Measurements from ENCODE around the gene ATP2A1.
"Not testable (repeated sequence)": the region's sequence is repeated elsewhere in the genome, so short reads cannot be mapped to it uniquely, and the experiment has no call there.

The ATP2A1 gene

GRCh38 chr16:28910086-28911031, 32.1 kb downstream of the ATP2A1 start:
- no peak for DNase-seq (ENCODE audit: low read depth)

GRCh38 chr16:28912558-28912957, 34.3 kb downstream of the ATP2A1 start:
- no peak for DNase-seq (ENCODE audit: low read depth)

GRCh38 chr16:28913946-28914724, 35.8 kb downstream of the ATP2A1 start:
- no peak for DNase-seq (ENCODE audit: low read depth)

- no peak for DNase-seq (ENCODE audit: low read depth)
Observed at GRCh38 chr16:28915181-28915580, 36.9 kb downstream of the ATP2A1 start.

GRCh38 chr16:28917095-28917494, 38.8 kb downstream of the ATP2A1 start:
- no peak for DNase-seq (ENCODE audit: low read depth)

DNA sequence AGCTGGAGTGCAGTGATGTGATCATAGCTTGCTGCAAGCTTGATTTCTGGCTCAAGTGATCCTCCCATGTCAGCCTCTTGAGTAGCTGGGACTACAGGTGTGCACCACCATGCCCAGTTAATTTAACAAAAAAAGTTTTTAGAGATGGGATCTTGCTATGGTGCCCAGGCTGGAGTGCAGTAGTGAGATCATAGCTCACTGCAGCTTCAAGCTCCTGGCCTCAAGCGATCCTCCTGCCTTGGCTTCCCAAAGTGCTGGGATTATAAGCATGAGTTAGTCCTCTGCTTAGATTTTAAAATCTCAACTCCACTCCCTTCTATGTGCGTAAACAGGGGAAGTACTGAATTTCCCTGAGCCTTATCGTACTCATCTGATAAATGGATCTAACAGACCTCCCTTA, 40.4 kb downstream of the ATP2A1 start:
- no peak for DNase-seq (ENCODE audit: low read depth)

DNA sequence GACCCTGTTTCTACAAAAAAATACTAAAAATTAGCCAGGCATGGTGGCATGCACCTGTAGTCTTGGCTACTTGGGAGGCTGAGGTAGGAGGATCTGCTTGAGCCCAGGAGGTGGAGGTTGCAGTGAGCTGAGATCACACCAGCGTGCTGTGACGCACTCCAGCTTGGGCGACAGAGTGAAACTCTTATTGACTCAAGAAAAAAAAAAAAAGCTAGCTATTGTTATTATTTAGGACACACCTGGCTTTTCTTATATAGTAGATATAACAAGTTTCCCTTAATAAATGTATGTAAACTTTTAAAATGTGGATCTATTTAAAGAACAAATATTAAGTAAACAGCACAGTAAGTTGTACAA, 44.9 kb downstream of the ATP2A1 start:
- no peak for DNase-seq (ENCODE audit: low read depth)

DNA sequence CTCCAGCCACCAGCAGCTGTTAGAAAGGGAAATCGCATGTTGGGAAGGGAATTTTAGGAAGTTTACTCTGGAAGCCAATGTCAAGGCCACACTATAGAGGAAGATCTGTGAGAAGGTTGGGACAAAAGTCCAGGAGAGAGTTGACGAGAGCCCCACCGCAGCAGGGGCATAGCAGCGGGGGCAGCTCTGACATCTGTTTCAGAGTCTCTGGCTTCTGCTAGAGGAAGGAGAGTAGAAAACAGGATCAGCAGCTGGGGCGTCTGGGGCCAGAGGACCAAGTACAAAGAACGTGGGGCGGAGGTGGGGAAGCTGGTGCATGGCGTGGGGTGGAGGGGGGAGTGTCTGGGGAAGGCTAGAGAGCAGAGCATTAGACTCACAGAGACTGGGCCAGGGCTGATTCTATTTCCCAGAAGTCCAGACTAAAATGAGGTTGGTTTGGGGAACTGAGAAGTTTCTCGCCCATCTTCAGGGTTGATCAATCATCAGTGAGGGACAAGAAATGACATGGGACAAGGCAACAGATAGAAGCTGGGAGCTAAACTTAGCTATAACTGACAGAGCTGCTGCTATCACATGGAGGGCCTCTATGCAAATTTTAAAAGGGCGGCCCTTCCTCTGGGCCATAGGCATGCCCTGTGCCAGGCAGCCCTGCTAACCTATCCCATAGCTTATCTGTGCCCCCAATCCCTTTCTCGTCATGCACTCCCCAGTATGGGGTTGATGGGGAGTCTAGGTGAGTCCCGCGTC, 45.5 kb downstream of the ATP2A1 start:
- DNase-seq (ENCODE audit: low read depth) = no peak

GRCh38 chr16:28924399-28924761, 46.1 kb downstream of the ATP2A1 start:
- DNase-seq (ENCODE audit: low read depth) = no peak

DNA sequence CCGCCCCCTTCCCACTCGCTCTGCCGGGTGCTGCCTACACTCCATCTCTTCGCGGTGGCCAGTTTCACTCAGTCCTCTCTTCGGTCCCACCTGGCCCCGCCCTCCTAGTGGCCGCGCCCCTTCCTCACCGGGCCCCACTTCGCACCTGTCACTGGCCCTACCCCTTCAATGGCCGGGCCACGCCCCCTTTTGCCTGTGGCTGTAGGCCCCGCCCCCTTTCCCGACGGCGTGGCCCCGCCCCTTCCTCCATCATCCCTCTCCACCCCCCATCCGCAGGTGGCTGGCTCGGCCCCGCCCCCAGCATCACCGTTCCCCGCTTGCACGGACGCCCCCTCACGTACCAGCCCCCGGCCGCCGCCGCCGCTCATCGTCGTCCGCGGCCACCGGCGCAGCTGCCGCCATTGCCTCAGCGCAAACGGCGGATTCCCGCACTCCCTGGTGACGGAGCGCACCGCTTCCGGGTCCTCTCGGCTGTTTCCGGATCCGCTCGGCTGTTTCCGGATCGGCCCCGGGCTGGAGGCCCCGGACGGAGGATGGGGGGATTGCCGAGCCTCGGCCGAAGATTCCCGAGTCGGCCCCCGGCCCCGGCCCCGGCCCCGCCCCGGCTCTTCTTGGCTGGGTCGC, 46.6 kb downstream of the ATP2A1 start, which contains the start of gene RABEP2:
Gene RABEP2, minus strand, starts transcription at position 477 of the 624 bp plus-strand sequence. Its CDS starts 75 bp downstream, at position 402.
- DNase-seq (ENCODE audit: low read depth) = peak; percentile 95

- DNase-seq (ENCODE audit: low read depth) = peak; percentile 79
Observed at GRCh38 chr16:28925386-28926228, 47.3 kb downstream of the ATP2A1 start.

- not testable (repeated sequence) for DNase-seq (ENCODE audit: low read depth)
Observed at GRCh38 chr16:28926284-28926683, 48.0 kb downstream of the ATP2A1 start.

DNA sequence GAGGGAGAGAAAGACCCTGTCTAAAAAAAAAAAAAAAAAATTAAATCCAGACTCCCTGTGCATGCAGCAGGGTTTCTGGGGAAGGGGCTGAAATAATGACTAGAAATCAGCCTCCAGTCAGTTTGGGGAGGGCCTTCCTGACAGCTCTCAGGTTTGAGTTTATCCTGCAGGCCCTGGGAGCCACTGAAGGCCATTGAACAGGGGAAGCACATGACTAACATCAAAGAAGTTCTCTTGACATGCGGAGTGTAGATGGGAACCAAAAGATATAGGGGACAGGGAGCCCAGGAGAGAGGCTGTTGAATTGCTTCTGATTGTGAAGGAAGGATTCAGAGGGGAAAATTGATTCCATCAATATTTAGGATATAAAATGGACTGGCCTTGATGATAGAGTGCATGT, 49.5 kb downstream of the ATP2A1 start:
- DNase-seq (ENCODE audit: low read depth) = no peak

- no peak for DNase-seq (ENCODE audit: low read depth)
Observed at GRCh38 chr16:28930203-28930602, 51.9 kb downstream of the ATP2A1 start.

- DNase-seq (ENCODE audit: low read depth) = no peak
Observed at GRCh38 chr16:28930652-28931051, 52.4 kb downstream of the ATP2A1 start.

DNA sequence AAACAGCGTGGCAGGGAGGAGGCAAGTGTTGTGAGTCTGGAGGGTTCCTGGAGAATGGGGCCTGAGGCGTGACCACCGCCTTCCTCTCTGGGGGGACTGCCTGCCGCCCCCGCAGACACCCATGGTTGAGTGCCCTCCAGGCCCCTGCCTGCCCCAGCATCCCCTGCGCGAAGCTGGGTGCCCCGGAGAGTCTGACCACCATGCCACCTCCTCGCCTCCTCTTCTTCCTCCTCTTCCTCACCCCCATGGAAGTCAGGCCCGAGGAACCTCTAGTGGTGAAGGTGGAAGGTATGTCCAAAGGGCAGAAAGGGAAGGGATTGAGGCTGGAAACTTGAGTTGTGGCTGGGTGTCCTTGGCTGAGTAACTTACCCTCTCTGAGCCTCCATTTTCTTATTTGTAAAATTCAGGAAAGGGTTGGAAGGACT, 53.5 kb downstream of the ATP2A1 start, which contains the start of gene CD19:
Gene CD19, plus strand, starts transcription at position 171 of the 425 bp plus-strand sequence. Its CDS starts 30 bp downstream, at position 201.
- no peak for DNase-seq (ENCODE audit: low read depth)

- no peak for DNase-seq (ENCODE audit: low read depth)
Observed at GRCh38 chr16:28932339-28933141, 54.3 kb downstream of the ATP2A1 start.

GRCh38 chr16:28933171-28933570, 54.9 kb downstream of the ATP2A1 start:
- no peak for DNase-seq (ENCODE audit: low read depth)

GRCh38 chr16:28935346-28935745, 57.1 kb downstream of the ATP2A1 start:
- no peak for DNase-seq (ENCODE audit: low read depth)
